Retinal pigment epithelial cell (primary cell): ENCODE data around the gene FASN.

Source experiments
- DNase-seq: peaks from one replicate; pipeline ENCODE4 v3.0.0-alpha.2; 2010; ENCODE audit warnings: low read depth
- H3K4me3 ChIP-seq: 2 replicates; pipeline ENCODE4 v1.5.1; 2011; ENCODE audit warnings: mild to moderate bottlenecking, low read length, control low read depth, moderate library complexity
- CTCF ChIP-seq: conservative IDR thresholded peaks from 2 replicates; pipeline ENCODE4 v1.5.1; 2011; ENCODE audit warnings: low read depth, low read length, control low read depth, inconsistent platforms

FASN gene

GRCh38 chr17:82055965-82056728 is 41.9 kb downstream of the FASN start:
- H3K4me3 ChIP-seq = no peak overlapping the region
- TF ChIP-seq CTCF = no peak
- DNase-seq = no peak

GRCh38 chr17:82055023-82055964 is 42.7 kb downstream of the FASN start:
- H3K4me3 ChIP-seq = no peak overlapping the region
- no peak for TF ChIP-seq CTCF
- no peak for DNase-seq

- H3K4me3 ChIP-seq = no peak overlapping the region
- no peak for DNase-seq
- TF ChIP-seq CTCF = no peak
Observed at GRCh38 chr17:82054351-82055022, 43.5 kb downstream of the FASN start.

- TF ChIP-seq CTCF = no peak
- no peak overlapping the region for H3K4me3 ChIP-seq
- DNase-seq = no peak
Observed at GRCh38 chr17:82053556-82054263, 44.3 kb downstream of the FASN start.

GRCh38 chr17:82053130-82053529 is 44.9 kb downstream of the FASN start:
- DNase-seq = no peak
- peak overlapping the region; percentile 79 for H3K4me3 ChIP-seq
- TF ChIP-seq CTCF = no peak

GRCh38 chr17:82052638-82053059 is 45.4 kb downstream of the FASN start:
- DNase-seq = no peak
- no peak for TF ChIP-seq CTCF

More at GRCh38 chr17:82052638-82053059, 45.4 kb downstream of the FASN start:
- peak overlapping the region; percentile 79 for H3K4me3 ChIP-seq
